H1 (cell line): Measurements from ENCODE around the gene NXN. TPM values are rescaled to one million over a fixed set of nuclear protein-coding genes. Genes with fewer than 3 reads are reported as not detected.

Source experiments
- CTCF ChIA-PET: fragments of 300-600 bp; sonication (Branson Sonifier 250); formaldehyde crosslinking; loops from one replicate; lab custom pipeline; 2021; ENCODE audit not compliant: partially characterized antibody; lab: Charles Lee
- POLR2A ChIA-PET: fragments of 300-600 bp; sonication (Branson Sonifier 250); formaldehyde crosslinking; loops from one replicate; lab custom pipeline; 2021; ENCODE audit warnings: inconsistent platforms; ENCODE audit not compliant: partially characterized antibody; lab: Charles Lee
- DNase-seq, 2 experiments: peaks; one replicate each; pipeline versions ENCODE4 v3.0.0 to v3.0.0-alpha.2; 2010 to 2022; ENCODE audit warnings: low spot score in 2 of 2, low read depth in 1 of 2, mixed read lengths in 1 of 2
- FAIRE-seq: peaks from 2 replicates; lab custom pipeline; 2011; peaks lifted over from hg19 to GRCh38; lab: Jason Lieb, UNC
- H2AFZ ChIP-seq: 2 replicates; pipeline ENCODE4 v1.8.1; 2012; ENCODE audit warnings: low read length, inconsistent platforms
- H2AK5ac ChIP-seq: 2 replicates; pipeline ENCODE4 v1.6.1; 2013; ENCODE audit warnings: low read depth, low read length
- H2BK120ac ChIP-seq: replicated peaks from 2 replicates; pipeline ENCODE3; 2013; ENCODE audit warnings: low read depth, low read length, inconsistent platforms
- H2BK12ac ChIP-seq: 2 replicates; pipeline ENCODE4 v1.6.1; 2013; ENCODE audit warnings: low read depth, low read length
- H2BK15ac ChIP-seq: 2 replicates; pipeline ENCODE4 v1.6.1; 2013; ENCODE audit warnings: low read length
- H2BK20ac ChIP-seq: 2 replicates; pipeline ENCODE4 v1.6.1; 2013; ENCODE audit warnings: low read length
- H2BK5ac ChIP-seq: 2 replicates; pipeline ENCODE4 v1.6.1; 2013; ENCODE audit warnings: low read depth, low read length
- H3K14ac ChIP-seq: 2 replicates; pipeline ENCODE4 v1.6.1; 2013; ENCODE audit warnings: inconsistent platforms; ENCODE audit not compliant: insufficient read length
- H3K18ac ChIP-seq: 2 replicates; pipeline ENCODE4 v1.6.1; 2013; ENCODE audit warnings: low read length; ENCODE audit errors: extremely low read depth
- H3K23ac ChIP-seq: 2 replicates; pipeline ENCODE4 v1.6.1; 2013; ENCODE audit warnings: inconsistent platforms; ENCODE audit not compliant: insufficient read length
- H3K23me2 ChIP-seq: 2 replicates; pipeline ENCODE4 v1.6.1; 2013; ENCODE audit warnings: low read depth, low read length
- H3K27ac ChIP-seq: 2 replicates; pipeline ENCODE4 v1.6.1; 2011; ENCODE audit warnings: low read depth, low read length, inconsistent platforms
- H3K27me3 ChIP-seq, 4 experiments: replicated peaks in 1 of 4; 1 replicate in 1 of 4; 2 replicates in 3 of 4; pipeline versions ENCODE4 v1.6.1 to v1.8.1; 2011 to 2013; ENCODE audit warnings: low read length in 3 of 4, mild to moderate bottlenecking in 3 of 4, inconsistent platforms in 2 of 4, mixed read lengths in 2 of 4, moderate library complexity in 1 of 4; ENCODE audit not compliant: control insufficient read depth in 3 of 4, insufficient read depth in 3 of 4; ENCODE audit errors: extremely low read depth in 1 of 4
- H3K36me3 ChIP-seq, 4 experiments: 2 replicates each; pipeline versions ENCODE4 v1.6.1 to v1.8.1; 2011 to 2013; ENCODE audit warnings: mild to moderate bottlenecking in 4 of 4, low read length in 3 of 4, moderate library complexity in 2 of 4, control low read depth in 1 of 4, inconsistent platforms in 1 of 4; ENCODE audit not compliant: insufficient read depth in 4 of 4, control insufficient read depth in 2 of 4
- H3K4ac ChIP-seq: replicated peaks from 2 replicates; pipeline ENCODE3; 2013; ENCODE audit warnings: low read length, low read depth, mixed read lengths, inconsistent platforms; ENCODE audit not compliant: insufficient read length
- H3K4me1 ChIP-seq, 4 experiments: replicated peaks in 1 of 4; 1 replicate in 1 of 4; 2 replicates in 3 of 4; pipeline versions ENCODE4 v1.6.1 to v1.8.1; 2011 to 2013; ENCODE audit warnings: low read length in 3 of 4, inconsistent platforms in 2 of 4, mixed read lengths in 1 of 4; ENCODE audit not compliant: insufficient read depth in 4 of 4, control insufficient read depth in 3 of 4
- H3K4me2 ChIP-seq, 2 experiments: 2 replicates each; pipeline versions ENCODE4 v1.6.1 to v1.8.1; 2011 to 2013; ENCODE audit warnings: low read depth in 2 of 2, low read length in 2 of 2, control low read depth in 1 of 2, inconsistent platforms in 1 of 2, mild to moderate bottlenecking in 1 of 2; ENCODE audit not compliant: insufficient read depth in 1 of 2
- H3K4me3 ChIP-seq, 4 experiments: fragments of 200-600, 300-600 bp in 1 of 4; sonication (generic), shearing (Covaris generic), sonication (Bioruptor Twin) in 1 of 4; 2 replicates each; pipeline versions ENCODE4 v1.5.1 to v1.8.1; 2011 to 2016; ENCODE audit warnings: low read length in 4 of 4, low read depth in 3 of 4, control low read depth in 2 of 4, inconsistent platforms in 2 of 4, mild to moderate bottlenecking in 2 of 4, mixed read lengths in 1 of 4, moderate library complexity in 1 of 4; ENCODE audit not compliant: insufficient read depth in 2 of 4; ENCODE audit errors: extremely low read depth in 1 of 4
- H3K56ac ChIP-seq: replicated peaks from 2 replicates; pipeline ENCODE3; 2013; ENCODE audit warnings: low read depth, mild to moderate bottlenecking, mixed read lengths, low read length, inconsistent platforms; ENCODE audit not compliant: insufficient read length
- H3K79me1 ChIP-seq: 2 replicates; pipeline ENCODE4 v1.6.1; 2013; ENCODE audit warnings: low read depth, low read length, control low read depth
- H3K79me2 ChIP-seq, 2 experiments: 2 replicates each; pipeline versions ENCODE4 v1.6.1 to v1.8.1; 2012 to 2013; ENCODE audit warnings: low read length in 2 of 2, mild to moderate bottlenecking in 2 of 2, inconsistent platforms in 1 of 2; ENCODE audit not compliant: insufficient read depth in 2 of 2, control insufficient read depth in 1 of 2
- H3K9ac ChIP-seq, 4 experiments: replicated peaks in 1 of 4; 1 replicate in 1 of 4; 2 replicates in 3 of 4; pipeline versions ENCODE4 v1.6.1 to v1.8.1; 2011 to 2013; ENCODE audit warnings: low read depth in 3 of 4, low read length in 3 of 4, control low read depth in 2 of 4, mild to moderate bottlenecking in 2 of 4, moderate library complexity in 2 of 4, inconsistent platforms in 1 of 4; ENCODE audit errors: extremely low read depth in 1 of 4
- H3K9me3 ChIP-seq, 2 experiments: 2 replicates each; pipeline versions ENCODE4 v1.6.1 to v1.8.1; 2012 to 2013; ENCODE audit warnings: mild to moderate bottlenecking in 2 of 2, moderate library complexity in 2 of 2, control low read depth in 1 of 2, inconsistent platforms in 1 of 2, low read depth in 1 of 2, low read length in 1 of 2, mixed read lengths in 1 of 2; ENCODE audit not compliant: insufficient read depth in 2 of 2
- H4K20me1 ChIP-seq, 2 experiments: replicated peaks in 1 of 2; 2 replicates each; pipeline versions ENCODE3 to v1.8.1; 2011 to 2013; ENCODE audit warnings: inconsistent platforms in 2 of 2, low read length in 2 of 2, mild to moderate bottlenecking in 1 of 2; ENCODE audit not compliant: insufficient read depth in 2 of 2, control insufficient read depth in 1 of 2
- H4K5ac ChIP-seq: 2 replicates; pipeline ENCODE4 v1.6.1; 2013; ENCODE audit warnings: low read length, low read depth, mixed read lengths, inconsistent platforms; ENCODE audit not compliant: insufficient read length
- H4K8ac ChIP-seq: 2 replicates; pipeline ENCODE4 v1.8.0; 2013; ENCODE audit warnings: mild to moderate bottlenecking, moderate library complexity, low read length, inconsistent platforms; ENCODE audit not compliant: insufficient read depth; ENCODE audit errors: extremely low read depth
- H4K91ac ChIP-seq: replicated peaks from 2 replicates; pipeline ENCODE3; 2013; ENCODE audit warnings: low read length, mixed read lengths, inconsistent platforms; ENCODE audit not compliant: insufficient read length
- POLR2AphosphoS5 ChIP-seq: IDR thresholded peaks from 2 replicates; pipeline ENCODE4 v1.6.1; 2011; ENCODE audit warnings: low read depth, low read length
- SIRT6 ChIP-seq: IDR thresholded peaks from one replicate; pipeline ENCODE4 v1.7.1; 2012; ENCODE audit warnings: low read length, inconsistent platforms
- TAF1 ChIP-seq: IDR thresholded peaks from 2 replicates; pipeline ENCODE4 v1.6.1; 2011; ENCODE audit warnings: mild to moderate bottlenecking, low read depth, low read length
- ZNF274 ChIP-seq: IDR thresholded peaks from 2 replicates; pipeline ENCODE4 v1.7.0; 2012; ENCODE audit warnings: low read length, borderline replicate concordance; ENCODE audit errors: extremely low read depth
- WGBS, 2 experiments: shearing (Covaris generic) in 1 of 2; methylation state at CpG; one replicate each; pipeline versions ENCODE4 v1.1.6 to v1.1.7; 2013 to 2015; ENCODE audit warnings: low lambda C conversion rate in 2 of 2, mixed read lengths in 2 of 2, inconsistent platforms in 1 of 2, low coverage in 1 of 2, missing lambda C conversion rate in 1 of 2; ENCODE audit not compliant: insufficient replicate concordance in 2 of 2, insufficient coverage in 1 of 2, insufficient read length in 1 of 2; ENCODE audit errors: extremely low coverage in 1 of 2, missing lambda C conversion rate in 1 of 2; 5-methylcytosine and 5-hydroxymethylcytosine counted together
- polyA plus RNA-seq, 7 experiments: library from polyadenylated mRNA; depleted of rRNA in 3 of 7; stranded (reverse) in 5 of 7; unstranded in 2 of 7; fragments of >200 nt in 5 of 7; fragments of 200-250 nt in 2 of 7; gene quantifications; 1 replicate in 5 of 7; 2 replicates in 1 of 7; 4 replicates in 1 of 7; pipeline versions ENCODE4 v1.2.1 to v1.2.3, GENCODE V29; 2011 to 2013; ENCODE audit warnings: missing spikeins in 2 of 7, mixed read lengths in 2 of 7
- total RNA-seq: library from RNA; stranded (reverse); fragmentation: NEBNext Ultra II Directional; extraction: Animal tissue kit (Norgen Biotek cat#: 25700); gene quantifications from 2 replicates; pipeline ENCODE4 v1.2.1, GENCODE V29; 2021

The NXN gene
- total and polyA plus RNA-seq, 2 of the 8 experiments (the other 6 are each of a cell fraction or from before 2014, with no cell fraction given): 94.1 to 107 TPM

DNA sequence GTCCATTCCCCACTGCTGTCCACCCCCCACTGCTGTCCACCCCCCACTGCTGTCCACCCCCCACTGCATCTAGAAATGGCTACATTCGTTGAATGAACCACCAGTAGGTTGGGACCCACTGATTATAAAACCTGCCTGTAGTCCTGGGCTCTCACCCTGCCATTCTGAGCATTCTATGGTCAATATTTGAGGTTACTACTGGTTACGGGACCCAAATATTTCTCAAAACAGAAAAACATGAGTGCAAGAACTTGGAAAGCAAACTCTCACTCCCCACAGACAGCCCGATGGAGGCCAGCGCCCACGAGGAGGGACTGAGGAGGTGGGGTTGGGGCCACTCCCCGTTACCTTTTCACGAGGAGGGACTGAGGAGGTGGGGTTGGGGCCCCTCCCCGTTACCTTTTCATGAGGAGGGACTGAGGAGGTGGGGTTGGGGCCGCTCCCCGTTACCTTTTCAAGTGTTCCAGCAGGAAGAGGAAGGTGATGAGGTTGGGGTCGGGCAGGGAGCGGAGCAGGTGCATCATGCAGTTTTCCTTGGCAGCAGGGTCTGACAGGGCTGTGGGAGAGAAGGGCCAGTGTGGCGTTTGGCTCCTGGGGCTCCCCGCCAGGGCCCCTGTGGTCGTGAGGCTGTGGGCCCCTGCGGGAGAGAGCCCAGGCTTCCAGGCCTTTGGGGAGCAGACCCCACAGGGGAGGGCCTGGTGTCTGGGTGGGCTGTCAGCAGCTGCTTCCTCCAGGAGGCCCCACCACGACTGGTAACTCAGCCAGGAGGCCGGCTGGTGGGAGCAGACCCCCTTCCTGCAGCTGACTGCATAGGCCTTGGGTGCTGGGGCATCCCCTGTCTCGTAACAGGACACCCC lies 29.9 kb upstream of the NXN start:
- CTCF ChIA-PET: interaction anchor here (1.5 kb wide), 1 partner anchor 10 kb away, joined by 7 read pairs; no protein-coding TSS in a partner anchor
- TF ChIP-seq SIRT6: no peak
- no peak for TF ChIP-seq TAF1
- TF ChIP-seq POLR2AphosphoS5: no peak
- no peak for TF ChIP-seq ZNF274

More for the DNA sequence above, 29.9 kb upstream of the NXN start:
- Histone ChIP-seq H3K79me1 (no peaks in the 10 kb centered on the region), H4K8ac (no peak overlapping the region), H3K18ac (no peak overlapping the region), H3K4me2 (no peak overlapping the region), H3K4me3 (no peak overlapping the region), H3K79me2 (no peaks in the 10 kb centered on the region), H2BK120ac (no peak overlapping the region), H3K4ac (no peak overlapping the region), H2BK5ac (no peak overlapping the region), H3K4me1 (peaks cover 0 to 3% (median 0%) of the 10 kb centered on the region in 4 experiments; a peak in 4 of 7 replicates), H4K91ac (no peak overlapping the region), H2BK12ac (no peak overlapping the region), H4K5ac (no peak overlapping the region), H2AFZ (no peak overlapping the region), H3K36me3 (peaks cover 0 to 8% (median 0%) of the 10 kb centered on the region in 4 experiments; a peak in 2 of 8 replicates), H2BK20ac (no peak overlapping the region), H3K27me3 (no peaks in the 10 kb centered on the region), H3K23ac (no peak overlapping the region), H3K27ac (no peak overlapping the region), H4K20me1 (peaks cover 0 to 3% of the 10 kb centered on the region in 2 experiments), H3K14ac (no peak overlapping the region), H3K9me3 (no peaks in the 10 kb centered on the region), H2AK5ac (no peak overlapping the region), H2BK15ac (no peak overlapping the region), H3K56ac (no peak overlapping the region), H3K23me2 (no peaks in the 10 kb centered on the region), H3K9ac (no peak overlapping the region)
- FAIRE-seq (no peak), DNase-seq (no peak)
- WGBS, 2 experiments: 83% methylated on average over 17 of the region's 19 CpGs; no CpG with 5 or more reads in 1 of the 2 experiments
- POLR2A ChIA-PET: no interaction called here
